C4-2B (cell line): ENCODE data around the gene CDC37.

Experiments
- CTCF ChIP-seq: fragments of 450-650 bp; conservative IDR thresholded peaks from 2 replicates; pipeline ENCODE4 v1.5.1; 2017; ENCODE audit warnings: mild to moderate bottlenecking
- ZFX ChIP-seq: fragments of 450-650 bp; IDR thresholded peaks from 2 replicates; pipeline ENCODE4 v1.6.1; 2017

GRCh38 chr19:10346509-10346908, 56.8 kb downstream of the CDC37 start:
- TF ChIP-seq CTCF (no peak), ZFX (no peak)
